HG03354 (cell line): Measurements from ENCODE around the gene MIDN.

ENCODE experiments used
- ATAC-seq: cut with Tn5 transposase; IDR thresholded peaks from one replicate; pipeline ENCODE4 v1.9.1; 2021; ENCODE audit warnings: mild to moderate bottlenecking; ENCODE audit not compliant: unreplicated experiment, poor library complexity, severe bottlenecking

The MIDN gene

DNA sequence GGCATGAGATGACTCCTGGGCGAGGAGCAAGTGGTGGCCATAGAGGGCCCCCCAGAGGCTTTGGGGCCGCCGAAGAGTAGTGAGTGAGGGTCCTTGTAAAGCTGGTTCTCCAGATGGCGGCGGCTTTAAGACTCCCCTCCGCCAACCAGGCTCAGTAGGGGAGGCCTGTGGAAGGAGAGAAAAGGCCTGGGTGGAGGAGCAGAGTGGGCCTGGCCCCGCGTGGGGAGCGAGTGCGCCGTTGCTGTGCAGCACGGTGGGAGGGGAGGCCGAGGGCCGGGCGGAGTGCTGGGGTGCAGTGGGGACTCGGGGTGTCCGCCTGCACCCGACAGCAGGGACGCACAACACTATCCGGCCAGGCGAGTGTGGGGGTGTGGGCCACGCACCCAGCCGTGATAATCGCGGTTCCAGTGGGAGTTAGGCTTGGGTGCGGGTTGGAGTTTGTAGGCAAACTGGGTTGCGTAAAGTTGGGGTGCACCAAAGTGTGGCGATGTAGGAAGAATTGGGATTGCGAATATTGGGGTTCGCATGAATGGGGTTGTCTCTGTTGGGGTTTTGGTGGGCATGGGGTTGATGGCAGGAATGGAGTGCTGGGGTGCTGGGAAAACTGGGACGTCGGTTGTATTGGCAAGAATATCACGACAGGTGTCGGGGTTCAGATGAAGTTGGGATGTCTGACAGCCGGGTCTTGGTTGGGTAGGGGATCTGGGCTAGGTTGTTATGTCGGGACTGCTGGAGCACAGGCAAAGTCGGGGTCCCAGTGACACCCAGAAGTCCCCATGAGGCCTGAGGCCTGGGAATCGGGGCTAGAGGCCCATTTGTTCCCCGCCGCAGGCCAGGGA, 20.1 kb downstream of the MIDN start:
- ATAC-seq = no peak

GRCh38 chr19:1269065-1269477, 20.7 kb downstream of the MIDN start, which contains the start of gene CIRBP:
TSS of gene CIRBP (plus strand) at chr19:1269332. CDS start at chr19:1270934, 1,602 bp downstream.
- ATAC-seq = peak; percentile 56

DNA sequence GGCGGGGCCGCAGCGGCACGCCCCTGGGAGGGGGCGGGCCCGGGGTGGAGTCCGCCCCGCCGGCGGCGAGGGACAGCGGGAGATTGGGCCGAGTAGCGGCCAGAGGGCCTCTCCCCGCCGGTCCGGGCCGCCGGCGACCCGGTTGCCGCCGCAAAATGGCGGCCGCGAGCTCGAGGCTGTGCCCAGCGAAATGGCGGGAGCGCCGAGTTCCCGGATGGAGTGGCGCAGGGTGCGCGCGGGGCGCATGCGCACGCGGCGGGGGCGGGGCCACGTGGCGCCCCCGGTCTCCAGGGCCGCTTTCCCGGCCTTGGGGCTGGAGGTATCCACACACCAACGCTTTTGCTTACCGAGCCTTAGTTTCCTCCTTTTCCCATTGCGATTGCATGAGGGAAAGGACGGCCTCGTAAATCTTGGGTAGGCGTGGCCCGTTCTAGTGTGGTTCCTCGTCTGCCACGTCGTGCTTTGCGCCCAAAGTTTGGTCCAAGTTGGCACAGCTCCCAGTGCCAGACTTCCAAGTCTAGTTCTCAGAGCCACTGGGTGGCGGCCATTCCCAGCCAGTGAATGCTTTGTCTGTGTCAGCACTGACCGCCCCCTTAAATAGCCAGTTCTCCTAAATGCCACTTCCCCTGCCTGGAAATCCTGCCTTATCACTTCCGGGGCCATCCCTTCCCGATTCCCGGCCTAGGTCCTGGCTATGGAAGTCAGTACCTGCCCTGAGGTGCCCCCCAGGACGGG, 21.3 kb downstream of the MIDN start:
- peak; percentile 28 for ATAC-seq

GRCh38 chr19:1270213-1270853, 21.9 kb downstream of the MIDN start:
- no peak for ATAC-seq

- no peak for ATAC-seq
These were observed 22.6 kb downstream of the MIDN start for GRCh38 chr19:1270854-1271527.

DNA sequence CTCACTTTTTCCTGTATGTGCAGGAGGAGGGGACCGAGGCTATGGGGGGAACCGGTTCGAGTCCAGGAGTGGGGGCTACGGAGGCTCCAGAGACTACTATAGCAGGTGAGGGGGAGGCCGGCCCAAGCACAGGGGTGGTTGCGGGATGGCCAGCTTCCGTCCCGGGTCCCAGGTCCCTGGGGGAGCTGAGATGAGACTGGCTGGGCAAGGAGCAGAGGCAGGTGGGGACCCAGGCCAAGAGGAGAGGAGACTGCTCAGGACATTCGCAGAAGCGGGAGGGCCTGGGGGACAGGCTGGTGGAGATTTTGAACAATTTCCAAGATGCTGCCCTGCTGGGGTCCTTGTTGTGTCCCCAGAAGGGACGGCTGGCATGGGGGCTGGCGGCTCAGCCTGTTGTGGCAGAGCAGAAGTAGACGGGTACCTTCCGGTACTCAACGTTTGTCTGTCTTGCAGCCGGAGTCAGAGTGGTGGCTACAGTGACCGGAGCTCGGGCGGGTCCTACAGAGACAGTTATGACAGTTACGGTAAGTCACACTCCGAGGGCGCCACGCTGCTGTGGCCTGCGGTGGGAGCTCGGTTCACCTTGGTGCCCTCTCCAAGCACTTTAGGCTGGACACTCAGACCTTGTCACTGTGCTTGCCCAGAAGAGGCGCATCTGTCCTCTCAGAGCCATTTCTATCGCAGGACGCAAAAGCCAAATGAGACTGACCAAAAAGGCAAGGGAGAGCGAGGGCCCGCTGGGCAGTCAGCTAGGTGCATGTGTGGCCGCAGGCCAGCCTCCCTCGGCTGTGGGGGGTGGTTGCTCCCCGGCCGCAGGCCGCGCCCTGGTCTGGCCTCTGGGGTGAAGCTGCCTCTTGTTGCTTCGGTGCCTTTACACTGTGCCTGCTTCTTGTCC, 23.4 kb downstream of the MIDN start:
- ATAC-seq = no peak

GRCh38 chr19:1272423-1273262, 24.3 kb downstream of the MIDN start:
- no peak for ATAC-seq

DNA sequence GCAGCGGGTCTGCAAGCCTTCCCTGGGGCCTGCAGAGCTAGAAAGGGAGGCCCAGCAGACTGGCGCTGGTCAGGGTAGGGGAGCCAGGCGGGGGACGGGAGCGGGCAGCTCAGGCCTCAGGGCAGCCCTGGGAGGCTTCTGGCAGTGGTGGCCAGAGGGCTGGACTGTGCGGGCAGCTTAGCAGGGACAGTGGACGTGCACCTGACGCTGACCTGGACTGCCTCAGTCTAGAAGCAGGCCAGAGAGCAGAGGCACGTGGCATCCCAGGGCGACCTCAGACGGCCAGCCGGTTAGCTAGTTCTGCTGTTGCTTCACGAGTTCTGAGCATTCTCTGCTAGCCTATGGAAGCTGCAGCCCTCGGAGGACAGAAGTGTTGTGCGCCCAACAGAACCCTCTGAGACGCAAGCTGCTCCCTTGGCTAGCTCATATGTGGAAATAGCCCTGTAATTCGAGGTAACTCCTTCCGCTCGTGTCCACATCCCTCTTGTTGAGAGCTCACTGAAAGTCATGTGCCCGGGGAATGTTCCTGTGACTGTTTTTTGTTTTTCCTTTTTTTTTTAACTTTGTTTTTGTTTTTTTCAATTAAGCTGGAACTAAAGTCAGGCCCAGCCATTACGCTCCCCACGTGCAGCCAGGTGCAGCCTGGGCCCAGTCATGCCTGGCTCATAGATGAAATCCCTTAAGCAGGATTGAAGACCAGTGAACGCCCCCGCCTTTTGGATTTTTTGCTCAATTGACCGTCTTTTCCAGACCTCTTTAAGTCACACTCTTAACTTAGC, 25.1 kb downstream of the MIDN start:
- no peak for ATAC-seq

GRCh38 chr19:1274081-1274851, 25.9 kb downstream of the MIDN start:
- ATAC-seq = no peak

- peak; percentile 16 for ATAC-seq
These were observed 26.5 kb downstream of the MIDN start for GRCh38 chr19:1274852-1275259.

DNA sequence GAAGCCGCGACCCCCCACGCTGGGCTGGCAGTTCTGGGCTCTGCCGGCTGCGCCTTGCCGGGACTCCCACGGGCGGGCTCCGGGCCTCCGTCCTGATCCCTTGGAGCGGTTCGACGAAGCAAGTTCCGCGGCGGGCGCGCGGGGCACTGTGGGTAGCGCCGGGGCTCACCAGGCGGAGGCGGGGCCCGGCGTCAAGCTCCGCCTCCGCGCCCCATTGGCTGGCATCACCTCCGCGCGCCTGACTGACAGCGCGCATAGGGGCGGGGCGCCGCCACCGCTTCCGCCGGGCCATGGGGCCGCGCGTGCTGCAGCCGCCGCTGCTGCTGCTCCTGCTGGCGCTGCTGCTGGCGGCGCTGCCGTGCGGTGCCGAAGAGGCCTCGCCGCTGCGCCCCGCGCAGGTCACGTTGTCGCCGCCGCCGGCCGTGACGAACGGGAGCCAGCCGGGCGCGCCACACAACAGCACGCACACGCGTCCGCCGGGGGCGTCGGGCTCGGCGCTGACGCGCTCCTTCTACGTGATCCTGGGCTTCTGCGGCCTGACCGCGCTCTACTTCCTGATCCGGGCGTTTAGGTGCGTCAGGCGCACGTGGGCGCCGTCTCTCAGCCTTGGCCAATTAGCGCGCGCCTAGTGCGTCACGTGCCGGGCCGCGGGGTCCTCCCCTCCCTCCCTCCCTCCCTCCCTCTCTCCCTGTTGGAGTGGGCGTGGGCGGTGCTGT, 27.0 kb downstream of the MIDN start, which contains the start of gene FAM174C:
TSS of gene FAM174C (plus strand) at position 271 of the 716 bp plus-strand sequence. CDS start at position 291, 20 bp downstream.
- ATAC-seq = peak; percentile 78

DNA sequence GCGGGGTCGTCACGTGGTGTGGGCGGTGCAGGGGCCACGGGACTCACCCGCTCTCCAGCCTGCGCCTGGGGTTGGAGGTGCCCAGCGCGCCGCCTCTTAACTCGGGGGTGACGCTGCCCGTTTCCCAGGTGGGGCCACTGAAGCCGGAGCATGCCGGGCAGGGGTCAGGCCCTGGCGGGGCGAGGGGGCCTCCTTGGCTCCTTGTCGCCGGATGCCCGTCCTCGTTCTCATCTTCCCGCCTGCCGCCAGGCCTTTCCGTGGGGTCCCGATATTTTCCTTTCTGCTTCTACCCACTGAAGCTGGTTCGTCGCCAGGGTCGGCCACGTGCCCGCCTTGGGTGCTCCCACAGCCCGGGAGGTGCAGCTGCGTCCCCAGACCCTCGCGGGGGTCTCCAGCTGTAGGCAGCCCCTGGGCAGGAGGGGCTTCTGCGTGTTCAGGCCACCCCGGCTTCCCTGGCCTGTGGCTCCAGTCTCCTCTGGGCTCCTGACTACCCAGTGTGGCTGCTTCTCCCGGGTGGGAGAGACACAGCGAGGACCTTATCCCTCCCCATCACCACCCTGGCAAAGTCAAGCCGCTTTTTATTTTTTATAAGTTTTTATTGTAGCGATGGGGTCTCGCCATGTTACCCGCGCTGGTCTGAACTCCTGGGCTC, 27.7 kb downstream of the MIDN start:
- ATAC-seq = no peak

DNA sequence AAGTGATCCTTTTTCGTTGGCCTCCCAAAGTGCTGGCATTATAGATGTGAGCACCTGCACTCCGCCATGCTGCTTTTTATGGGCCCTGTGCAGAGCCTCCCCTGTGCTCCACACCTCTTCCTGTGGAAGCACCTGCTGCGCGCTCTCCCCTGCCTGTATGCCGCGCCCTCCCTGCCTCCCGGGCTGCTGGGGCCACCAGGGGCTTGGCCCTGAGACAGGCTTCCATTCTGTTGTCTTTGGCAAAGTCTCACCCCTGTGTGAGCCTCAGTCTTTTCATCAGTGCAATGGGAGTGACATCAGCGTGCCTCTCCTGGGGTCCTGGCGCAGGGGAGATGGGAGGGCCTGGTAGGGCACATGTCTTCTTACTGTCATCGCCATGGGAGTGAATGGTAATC, 28.2 kb downstream of the MIDN start:
- ATAC-seq = no peak

DNA sequence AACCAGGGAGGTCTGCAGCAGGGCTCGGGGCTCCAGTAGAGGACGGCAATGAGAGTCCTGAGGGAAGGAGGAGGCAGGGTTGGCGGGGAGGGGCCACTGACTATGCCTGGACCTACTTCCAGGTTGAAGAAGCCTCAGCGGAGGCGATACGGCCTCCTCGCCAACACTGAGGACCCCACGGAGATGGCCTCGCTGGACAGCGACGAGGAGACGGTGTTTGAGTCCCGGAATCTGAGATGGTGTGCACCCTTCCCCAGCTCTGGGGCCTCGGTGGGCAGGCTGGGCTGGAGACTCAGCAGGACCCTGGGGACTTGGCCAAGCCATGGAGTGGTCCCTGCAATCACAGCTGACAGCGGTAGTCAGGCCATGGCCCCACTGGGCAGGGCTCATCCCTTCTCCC, 28.7 kb downstream of the MIDN start:
- ATAC-seq = no peak

DNA sequence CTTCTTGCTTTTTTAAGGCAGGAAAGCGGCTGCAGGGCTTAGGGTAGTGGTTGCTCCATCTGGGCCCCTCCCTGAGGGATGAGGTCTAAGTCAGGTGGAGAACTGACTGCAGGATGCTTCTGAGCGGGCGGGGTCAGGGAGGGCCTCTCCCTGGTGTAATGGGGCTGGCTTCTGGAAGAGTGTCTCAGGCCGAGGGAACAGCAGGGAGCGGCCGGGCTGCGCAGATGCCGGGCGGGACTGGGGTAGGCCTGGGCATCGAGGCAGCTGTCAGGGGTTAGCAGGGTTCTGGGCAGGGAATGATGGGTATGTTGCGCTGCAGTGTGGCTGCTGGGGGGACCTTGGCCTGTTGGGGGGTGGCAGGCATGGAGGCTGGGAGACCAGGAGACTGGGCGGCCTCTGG, 29.7 kb downstream of the MIDN start:
- ATAC-seq = no peak
